GM19467 (cell line): Measurements from ENCODE around the gene DPP6.

Experiments
- ATAC-seq: cut with Tn5 transposase; IDR thresholded peaks from one replicate; pipeline ENCODE4 v1.9.1; 2021; ENCODE audit warnings: mild to moderate bottlenecking, moderate library complexity; ENCODE audit not compliant: unreplicated experiment

Gene DPP6

DNA sequence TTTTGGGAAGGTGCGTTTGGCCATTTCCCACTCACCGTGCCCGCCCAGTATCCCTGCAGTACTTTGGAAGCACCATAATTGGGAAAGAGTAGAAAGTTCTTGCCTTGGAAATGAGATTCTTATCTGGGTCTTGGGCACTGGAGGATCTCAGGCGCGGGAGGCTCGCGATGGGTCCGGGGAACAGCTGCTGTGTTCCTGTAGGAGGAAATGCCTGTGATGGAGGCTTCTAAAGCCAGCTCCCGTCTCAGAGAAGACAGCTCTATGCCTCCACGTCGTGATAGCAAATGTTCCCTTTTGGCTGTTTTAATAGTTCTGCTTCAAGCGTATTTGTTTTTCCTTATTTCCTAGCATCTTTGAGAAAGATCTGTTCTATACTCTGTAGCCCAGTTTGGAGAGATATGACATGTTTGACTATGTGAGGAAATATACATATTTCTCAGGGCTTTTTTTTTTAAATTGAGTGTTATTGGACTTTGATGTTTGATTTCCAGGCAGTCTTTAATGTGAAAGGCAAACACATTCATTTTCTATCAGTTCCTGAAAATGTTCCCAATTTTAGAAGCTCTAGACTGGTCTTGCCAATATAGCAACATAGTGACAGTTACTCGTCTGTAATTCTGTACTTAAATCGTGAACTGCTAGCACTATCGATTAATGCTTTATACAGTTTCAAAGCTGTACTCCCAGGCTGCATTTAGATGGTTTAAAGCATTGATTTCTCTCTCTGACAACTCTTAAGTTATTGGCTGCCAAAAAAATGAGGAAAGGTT lies 280.8 kb downstream of the DPP6 start:
- no peak for ATAC-seq

DNA sequence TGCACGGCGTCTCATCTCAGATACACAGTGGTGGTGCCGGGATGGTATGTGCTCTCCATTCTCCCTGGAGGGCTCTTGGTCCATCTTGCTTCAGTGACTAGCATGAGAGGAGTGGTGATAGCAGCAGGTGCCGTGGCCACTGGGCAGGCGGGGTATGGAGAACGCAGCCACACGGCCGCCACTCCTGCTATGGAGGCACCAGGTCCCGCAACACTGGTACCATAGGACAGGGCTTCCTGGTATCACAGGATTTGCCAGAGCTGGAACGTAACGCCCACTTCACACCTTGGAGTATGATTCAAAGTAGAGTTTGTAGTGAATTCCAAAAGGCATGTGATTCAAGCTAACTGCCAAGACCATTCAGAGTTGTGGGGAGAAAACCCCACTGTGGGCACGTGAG lies 284.1 kb downstream of the DPP6 start:
- no peak for ATAC-seq

DNA sequence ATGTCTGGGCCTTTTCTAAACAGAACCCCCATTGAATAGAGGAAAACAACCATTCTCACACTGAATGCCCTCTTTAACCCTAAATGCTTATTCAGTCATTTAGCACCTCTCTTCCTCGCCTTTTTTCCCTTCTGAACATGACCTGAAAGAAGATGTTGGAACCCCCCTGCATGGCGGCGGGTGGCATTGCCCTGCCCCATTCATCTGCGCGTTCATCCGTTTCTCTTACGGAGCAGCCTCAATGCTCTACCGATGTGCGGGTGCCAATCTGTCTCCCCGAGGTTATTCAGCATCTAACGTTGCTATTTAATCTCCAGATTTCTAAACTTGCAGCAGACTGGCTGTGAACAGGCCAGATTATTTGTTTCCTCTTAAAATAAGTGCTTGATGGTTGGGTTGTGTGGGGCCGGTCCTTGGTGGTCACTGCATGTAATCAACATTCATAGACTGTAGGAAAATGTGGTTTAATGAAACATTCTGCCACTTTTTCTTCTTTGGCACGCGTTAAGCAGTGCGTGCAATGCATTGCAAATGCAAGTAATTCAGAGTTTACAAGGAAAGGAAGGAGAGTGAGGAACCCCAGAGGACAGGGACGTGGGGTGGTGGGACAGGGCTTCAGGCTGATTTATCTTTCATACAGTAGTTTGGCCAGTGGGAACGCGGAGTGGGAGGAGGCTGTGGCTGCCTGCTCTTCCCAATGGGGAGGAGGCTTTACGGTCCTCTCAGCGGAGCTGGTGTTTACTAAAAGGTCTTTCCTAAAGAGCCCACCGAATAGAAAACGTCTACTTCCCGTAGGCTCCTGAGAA lies 286.7 kb downstream of the DPP6 start:
- ATAC-seq: no peak

DNA sequence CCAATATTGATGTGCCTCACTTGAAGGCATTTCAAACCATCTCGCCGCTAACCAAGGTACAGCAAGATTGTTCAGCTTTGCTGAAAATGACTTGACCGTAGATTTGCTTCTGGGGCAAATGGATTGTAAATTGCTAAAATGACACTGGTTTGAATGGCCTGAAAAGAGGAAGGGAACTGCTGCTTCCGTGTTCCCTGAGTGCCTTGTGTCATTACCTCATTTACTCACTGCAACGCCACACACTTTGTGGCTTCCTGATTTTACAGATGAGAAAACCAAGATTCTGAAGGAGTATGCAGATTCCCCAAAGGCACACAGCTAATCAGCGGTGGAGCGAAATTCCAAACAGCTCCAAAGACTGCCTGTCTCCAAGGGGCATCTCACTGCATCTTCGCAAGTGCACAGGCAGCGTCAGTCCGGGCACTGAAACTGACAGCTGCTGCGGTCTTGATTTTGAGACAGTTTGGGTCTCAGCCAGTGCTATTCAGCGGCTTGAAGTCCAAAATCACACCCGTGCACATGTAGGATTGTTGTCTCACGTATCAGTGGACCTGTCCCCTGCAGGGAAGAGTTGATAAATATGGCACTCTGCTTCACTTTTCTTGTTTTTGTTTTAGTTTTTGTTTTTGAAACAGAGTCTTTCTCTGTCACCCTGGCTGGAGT lies 290.9 kb downstream of the DPP6 start:
- ATAC-seq: no peak

DNA sequence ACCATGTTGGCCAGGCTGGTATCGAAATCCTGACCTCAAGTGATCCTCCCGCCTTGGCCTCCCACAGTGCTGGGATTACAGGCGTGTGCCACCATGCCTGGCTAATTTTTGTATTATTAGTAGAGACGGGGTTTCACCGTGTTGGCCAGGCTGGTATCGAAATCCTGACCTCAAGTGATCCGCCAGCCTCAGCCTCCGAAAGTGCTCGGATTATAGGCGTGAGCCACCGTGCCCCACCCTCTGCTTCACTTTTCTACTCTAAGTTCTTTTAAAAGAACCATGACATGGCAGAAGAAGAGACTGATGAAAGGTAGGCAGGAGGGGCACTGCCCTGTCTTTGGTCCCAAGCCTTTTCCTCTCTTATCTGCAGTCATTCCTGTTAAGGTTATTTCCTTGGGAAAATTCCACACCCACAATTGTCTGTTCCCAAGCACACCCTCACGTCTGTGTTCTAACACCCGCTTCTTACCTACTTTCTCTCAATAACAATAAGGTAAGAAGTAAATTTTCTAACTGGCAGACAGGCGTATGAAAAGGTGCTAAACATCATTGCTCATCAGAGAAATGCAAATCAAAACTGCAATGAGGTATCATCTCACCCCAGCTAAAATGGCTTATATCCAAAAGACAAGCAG lies 291.7 kb downstream of the DPP6 start:
- ATAC-seq: no peak

DNA sequence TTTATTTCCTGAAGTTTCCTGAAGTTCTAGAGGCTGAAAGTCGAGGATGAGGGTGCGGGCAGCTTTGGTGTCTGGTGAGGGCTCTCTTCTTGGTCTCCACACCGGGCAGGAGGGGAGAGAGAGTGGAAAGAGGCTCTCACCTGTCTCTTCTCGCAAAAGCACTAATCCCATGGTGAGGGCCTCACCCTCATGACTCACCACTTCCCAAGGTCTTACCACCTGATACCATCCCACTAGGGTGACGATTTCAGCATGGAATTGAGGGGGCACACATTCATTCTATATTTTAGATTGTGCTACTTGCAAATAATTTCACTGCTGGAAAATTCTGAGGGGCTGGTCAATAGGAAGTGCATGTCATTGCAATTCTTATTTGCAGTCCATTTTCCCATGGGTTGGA lies 292.9 kb downstream of the DPP6 start:
- no peak for ATAC-seq

DNA sequence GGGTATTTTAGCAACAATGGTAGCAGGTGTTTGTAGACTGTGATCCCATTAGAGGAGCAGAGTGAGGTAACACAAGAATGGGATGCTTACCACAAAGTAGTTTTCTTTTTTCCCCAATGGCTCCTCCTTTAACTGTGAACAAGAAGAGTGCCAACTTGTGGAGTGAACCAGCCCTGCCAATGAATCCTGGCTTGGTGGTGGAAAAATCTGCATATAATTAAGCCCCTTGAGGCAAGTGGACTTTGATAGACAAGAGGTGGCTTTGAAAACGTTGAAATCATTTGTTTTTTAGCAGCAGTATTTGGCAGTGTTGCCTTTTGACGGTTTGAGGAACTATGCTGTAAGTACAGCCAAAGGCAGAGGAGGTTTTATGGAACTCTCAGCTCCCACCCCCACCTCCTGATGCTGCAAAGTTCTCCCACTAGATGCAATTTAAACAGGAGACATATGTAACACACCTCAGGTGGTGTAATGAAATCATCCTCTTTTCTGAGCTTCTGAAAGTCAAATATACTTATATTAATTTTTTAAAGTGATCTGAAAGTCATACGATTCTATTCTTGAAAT lies 295.6 kb downstream of the DPP6 start:
- no peak for ATAC-seq

DNA sequence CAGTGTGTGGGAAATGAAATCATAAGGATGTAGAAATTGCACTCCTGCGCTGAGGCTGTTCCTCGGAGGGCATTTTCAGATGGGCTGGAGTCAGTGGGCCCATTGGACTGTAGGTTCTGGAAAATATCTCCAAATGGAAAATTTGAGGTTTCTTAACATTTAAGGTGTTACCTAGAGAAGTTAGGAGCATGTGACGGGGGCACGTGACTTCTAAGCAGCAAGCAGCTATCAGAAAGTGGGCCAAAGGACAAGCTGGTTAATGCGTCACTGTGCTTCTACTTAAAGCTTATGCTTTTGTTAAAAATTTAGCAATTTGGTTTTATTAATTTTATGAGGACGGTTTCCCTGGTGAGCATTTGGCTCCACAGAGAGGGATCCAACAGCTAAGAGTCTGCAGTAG lies 298.7 kb downstream of the DPP6 start:
- ATAC-seq: no peak

DNA sequence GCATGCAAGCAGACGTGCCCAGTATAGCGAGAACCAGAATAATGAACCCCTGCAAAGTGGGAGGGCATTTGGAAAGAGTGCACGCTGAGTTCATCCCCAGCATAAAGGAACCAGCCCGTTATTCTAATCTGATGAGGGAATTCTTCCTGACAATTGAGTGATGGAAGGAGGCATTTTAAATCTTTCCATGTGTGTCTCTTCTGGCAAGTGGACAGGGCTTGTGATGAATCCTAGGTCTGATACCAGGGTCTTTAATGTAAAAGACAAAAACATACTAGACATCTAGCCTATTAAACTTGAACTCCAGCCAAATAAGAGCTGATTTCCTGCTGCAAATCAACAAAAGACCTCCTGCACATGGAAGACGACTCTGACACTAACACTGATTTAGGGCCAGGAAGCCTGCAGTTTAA lies 301.2 kb downstream of the DPP6 start:
- ATAC-seq: no peak

DNA sequence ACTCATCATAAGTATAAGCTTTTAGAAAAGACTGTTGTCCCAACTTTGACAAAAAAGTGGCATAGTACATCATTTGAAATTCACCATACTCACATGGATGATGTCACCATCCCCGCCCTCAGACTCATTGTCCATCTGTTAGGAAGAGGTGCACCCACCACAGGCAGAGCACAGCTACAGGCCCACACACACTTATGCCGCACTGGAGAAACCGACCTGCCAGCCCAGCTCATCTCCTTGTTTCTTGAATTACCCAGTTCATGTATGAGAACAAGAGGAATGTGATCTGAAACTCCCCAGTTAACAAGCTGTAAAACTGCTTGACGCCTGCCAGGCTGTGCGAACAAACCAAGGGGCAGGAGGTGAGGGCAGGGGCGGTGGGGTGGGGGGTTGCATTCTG lies 312.0 kb downstream of the DPP6 start:
- ATAC-seq: no peak

DNA sequence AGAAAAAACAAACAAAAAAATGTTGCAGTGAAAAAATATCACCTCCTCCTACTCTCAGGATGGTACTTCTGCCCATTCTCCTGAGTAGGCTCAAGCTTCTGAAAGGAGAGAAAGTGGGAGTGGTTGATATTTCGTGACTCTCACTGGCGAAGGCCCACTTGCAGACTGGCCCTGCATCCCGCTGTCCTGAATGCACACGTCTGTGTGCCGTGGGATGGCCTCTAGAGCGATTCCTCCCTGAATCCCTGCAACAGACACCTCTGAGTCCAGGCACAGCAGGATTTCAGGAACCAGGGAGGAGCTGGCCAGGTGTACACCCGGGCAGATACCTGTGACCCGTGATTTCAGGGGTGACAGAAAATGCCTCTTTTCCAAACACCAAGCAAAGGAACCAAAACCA lies 319.2 kb downstream of the DPP6 start:
- ATAC-seq: no peak

DNA sequence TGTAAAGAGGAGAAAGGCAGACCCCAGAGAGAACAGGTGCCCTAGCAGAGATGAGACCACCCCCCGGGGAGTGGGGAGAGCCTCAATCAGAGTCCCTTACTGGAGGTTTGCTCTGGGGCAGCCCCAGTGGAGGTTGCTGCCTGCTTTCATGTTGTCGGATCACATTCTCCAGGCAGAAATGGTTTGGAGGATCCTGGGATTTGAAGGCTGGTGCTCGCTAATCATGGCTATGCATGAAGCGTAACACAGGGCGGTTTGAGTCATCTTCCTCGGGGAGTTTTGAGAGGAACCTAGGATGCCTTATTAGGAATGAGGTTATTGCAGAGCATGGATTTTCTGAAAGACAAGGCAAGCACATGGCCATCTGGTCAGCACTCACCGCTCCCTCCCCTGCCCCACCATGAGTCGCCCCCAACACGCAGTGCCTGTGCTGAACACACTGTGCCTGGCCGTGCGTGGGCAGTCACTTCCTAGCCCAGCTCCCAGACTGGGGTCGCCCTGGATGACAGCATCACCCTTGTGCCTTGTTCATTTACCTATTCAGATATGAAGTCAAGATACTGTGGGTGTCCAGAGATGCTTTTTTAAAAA lies 319.9 kb downstream of the DPP6 start:
- ATAC-seq: no peak

DNA sequence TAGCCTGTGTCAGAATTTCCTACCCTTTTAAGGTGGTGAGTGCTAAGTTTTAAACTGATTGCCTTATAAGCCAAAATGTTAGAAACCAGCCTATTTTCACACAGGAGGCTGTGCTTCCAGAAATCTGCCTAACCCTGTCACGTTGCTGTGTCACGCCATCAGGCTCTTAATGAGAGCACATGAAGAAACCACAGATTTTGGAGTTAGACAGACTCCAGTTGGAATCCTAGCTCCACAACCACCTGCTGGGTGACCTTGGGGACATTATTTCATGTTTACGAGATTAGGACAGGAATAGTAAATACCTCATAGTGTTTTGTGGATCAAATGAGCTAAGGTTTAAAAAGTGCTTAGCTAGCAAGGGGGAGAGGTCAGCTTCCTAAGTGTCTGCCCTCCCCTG lies 321.8 kb downstream of the DPP6 start:
- no peak for ATAC-seq

DNA sequence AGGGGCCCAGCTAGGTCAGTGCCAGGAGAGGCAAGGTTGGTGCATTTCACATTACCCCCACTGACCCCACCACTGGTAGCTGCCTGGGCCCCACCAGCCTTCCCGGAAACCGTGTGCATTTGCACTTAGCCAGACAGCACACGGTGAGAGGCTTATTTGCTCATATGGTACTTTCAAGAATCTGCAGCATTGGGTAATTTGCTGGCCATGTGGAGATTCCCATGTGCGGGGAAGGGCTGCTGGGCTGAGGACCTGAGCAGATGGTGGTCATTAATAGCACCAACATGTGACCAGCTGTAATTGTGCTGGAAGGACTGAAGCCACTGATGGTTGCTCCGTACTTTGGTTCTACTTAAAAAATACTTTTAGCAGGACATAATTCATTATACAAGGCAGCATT lies 323.8 kb downstream of the DPP6 start:
- ATAC-seq: no peak

DNA sequence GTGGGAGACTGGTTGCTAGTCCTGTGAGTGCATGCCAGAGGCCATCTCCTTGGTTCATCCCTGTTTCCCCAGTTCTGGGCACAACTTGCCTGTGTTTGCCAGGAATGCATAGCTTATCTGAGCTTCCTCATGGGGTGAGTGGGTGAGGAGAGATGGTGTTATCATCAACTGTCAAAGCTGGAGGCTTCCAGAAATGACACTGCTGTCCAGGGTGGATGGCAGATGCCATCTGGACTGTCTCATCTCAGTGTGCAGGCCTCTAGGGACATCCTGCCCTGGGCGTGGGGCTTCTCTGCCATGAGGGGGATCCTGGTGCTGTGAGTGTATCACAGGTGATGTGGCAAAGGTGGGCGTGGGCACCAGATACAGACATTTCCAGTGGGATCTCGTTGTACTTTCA lies 328.6 kb downstream of the DPP6 start:
- ATAC-seq: no peak

DNA sequence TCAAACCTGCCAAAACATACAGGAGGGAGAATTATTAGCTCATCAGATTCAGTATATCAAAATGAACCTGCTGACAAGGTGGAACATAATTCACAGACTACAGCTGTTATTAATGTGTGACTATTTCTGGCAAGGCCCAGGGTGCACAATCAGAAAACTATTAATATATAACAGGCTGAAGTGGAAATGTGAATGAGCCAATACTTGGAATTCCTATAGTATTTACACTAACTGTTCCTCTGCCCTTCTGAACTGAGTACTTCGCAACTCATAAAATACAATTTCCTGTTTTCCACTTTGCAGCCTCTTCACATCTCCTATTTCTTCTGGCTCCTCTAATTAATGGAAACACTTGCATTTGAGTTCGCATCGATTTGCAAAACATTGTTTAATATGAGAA lies 330.8 kb downstream of the DPP6 start:
- ATAC-seq: no peak

DNA sequence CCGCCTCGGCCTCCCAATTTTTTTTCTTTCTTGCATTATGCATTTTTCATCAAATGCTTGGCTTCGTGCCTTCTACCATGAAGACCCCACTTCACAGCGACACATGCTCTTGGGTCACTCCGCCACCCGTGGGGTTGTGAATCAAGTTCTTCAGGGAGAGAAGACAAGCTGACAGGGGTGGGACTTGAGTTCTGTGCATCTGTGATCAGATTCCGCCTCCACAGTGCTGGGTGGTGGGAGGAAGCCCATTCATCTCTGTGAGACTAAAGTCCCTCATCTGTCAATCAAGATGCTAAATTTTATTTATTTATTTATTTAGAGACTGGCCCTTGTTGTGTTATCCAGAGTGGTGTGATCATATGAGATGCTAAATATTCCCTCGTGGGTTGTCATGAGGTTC lies 333.0 kb downstream of the DPP6 start:
- ATAC-seq: no peak

DNA sequence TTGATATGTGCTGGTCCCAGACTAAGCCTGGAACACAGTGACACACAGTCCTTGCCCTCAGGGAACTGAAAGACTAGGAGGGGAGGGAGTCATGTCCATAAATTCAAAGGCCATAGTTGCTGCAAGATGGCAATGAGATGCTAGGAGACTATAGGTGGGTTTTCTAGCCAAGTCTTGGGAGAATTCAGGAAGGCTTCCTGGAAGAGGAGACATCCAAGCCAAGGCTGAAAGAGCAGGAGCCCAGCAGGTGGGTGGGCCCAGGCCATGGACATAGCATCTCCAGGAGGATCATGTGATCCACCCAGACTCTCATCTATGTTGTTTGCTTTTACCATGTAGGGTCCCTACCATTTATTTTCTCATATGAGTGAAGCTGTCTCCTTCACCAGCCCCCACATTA lies 335.1 kb downstream of the DPP6 start:
- no peak for ATAC-seq

DNA sequence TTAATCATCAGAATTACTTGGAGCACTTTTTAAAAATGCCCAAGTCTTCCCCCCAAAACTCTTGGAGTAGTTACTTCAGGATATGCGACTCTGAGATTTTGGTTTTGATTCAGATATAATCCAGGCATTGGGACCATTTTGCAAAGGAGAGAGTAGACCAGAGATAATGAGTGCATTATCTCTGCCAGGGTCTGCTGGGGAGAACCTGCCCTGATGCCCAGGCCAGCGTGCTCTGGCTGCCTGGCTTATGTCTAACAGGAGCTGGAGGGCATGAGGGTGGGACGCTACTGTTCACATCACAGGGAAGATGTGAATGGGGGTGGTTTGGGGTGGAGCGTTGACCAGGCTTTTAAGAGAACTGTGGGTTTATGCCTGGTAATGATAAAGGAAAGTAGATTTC lies 336.2 kb downstream of the DPP6 start:
- ATAC-seq: no peak

DNA sequence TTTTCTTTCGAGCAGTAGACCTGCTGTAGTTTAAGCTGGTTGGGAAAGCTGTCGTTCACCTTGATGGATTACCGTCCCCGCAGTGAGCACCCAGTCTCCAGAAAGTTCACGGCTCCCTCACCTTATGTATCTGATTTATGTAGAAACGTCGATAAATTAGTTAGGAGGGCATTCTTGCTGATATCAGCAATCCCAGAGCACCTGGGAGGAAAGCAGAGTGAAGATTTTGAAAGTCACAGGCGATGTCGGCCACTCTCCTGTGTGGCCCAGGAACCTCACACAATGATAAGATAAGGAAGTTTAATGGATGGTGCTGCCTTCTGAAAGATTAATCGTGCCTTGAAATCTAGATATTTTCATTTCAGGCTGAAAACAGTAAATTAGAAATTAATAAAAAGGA lies 336.8 kb downstream of the DPP6 start:
- no peak for ATAC-seq

DNA sequence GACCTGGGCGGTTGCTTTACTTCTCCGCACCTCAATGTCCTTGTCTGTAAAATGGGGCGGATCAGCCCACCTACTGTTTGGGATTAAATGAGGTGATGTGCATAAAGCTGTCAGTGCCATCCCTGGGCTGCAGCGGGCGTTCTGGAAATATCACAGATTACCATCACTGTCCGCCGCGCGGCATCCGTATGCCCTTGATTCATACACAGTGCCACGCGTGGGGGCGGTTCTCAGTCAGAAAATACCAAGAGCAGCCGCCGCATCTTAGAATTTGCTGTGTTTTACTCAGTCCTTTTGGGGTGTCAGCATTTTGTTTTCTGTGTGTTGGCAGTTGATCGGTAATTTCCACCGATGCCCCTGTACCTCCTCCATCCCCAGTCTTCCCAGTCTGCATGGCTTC lies 338.8 kb downstream of the DPP6 start:
- no peak for ATAC-seq
